Heart right ventricle (tissue), 16 donors: ENCODE results near the gene GAS6. TPM values are rescaled to one million over a fixed set of nuclear protein-coding genes. Genes with fewer than 3 reads are reported as not detected.
"Not testable (repeated sequence)": the region's sequence is repeated elsewhere in the genome, so short reads cannot be mapped to it uniquely, and the experiment has no call there.

Experiments
- ATAC-seq, 8 donors: fragments of 200-7000 bp; cut with Tn5 transposase; one replicate each; pipeline ENCODE4 v1.9.1; 2020; ENCODE audit warnings: mild to moderate bottlenecking in 8 of 8, moderate library complexity in 8 of 8, moderate number of reproducible peaks in 1 of 8
- DNase-seq, 2 donors: peaks; one replicate each; pipeline ENCODE4 v3.0.0-alpha.2; 2020
- H3K27ac ChIP-seq, 10 donors: fragments of 200-600 bp; sonication (generic) in 2 of 10; one replicate each; pipeline versions ENCODE4 v1.5.0 to v1.8.0; 2020 to 2022; ENCODE audit warnings: mild to moderate bottlenecking in 3 of 10
- H3K27me3 ChIP-seq, 7 donors: fragments of 200-600 bp; one replicate each; pipeline ENCODE4 v1.8.0; 2021 to 2022; ENCODE audit warnings: mild to moderate bottlenecking in 2 of 7
- H3K36me3 ChIP-seq, 9 donors: fragments of 200-600 bp; sonication (generic) in 1 of 9; one replicate each; pipeline versions ENCODE4 v1.5.0 to v1.8.0; 2020 to 2022; ENCODE audit warnings: mild to moderate bottlenecking in 2 of 9
- H3K4me1 ChIP-seq, 9 donors: fragments of 200-600 bp; sonication (generic) in 1 of 9; one replicate each; pipeline versions ENCODE4 v1.5.0 to v1.8.0; 2020 to 2022; ENCODE audit warnings: mild to moderate bottlenecking in 4 of 9
- H3K4me3 ChIP-seq, 10 donors: fragments of 200-600 bp; sonication (generic) in 2 of 10; one replicate each; pipeline versions ENCODE4 v1.5.0 to v1.8.0; 2020 to 2022; ENCODE audit warnings: mild to moderate bottlenecking in 7 of 10, moderate library complexity in 2 of 10
- H3K9me3 ChIP-seq, 11 donors: fragments of 200-600 bp in 10 of 11; sonication (generic) in 2 of 11; one replicate each; pipeline versions ENCODE4 v1.5.0 to v1.8.0; 2013 to 2022; ENCODE audit warnings: mild to moderate bottlenecking in 2 of 11, control low read depth in 1 of 11, moderate library complexity in 1 of 11
- CTCF ChIP-seq, 9 donors: fragments of 200-600 bp; sonication (generic) in 2 of 9; IDR thresholded peaks; one replicate each; pipeline versions ENCODE4 v1.5.0 to v1.8.0; 2021 to 2022; ENCODE audit warnings: antibody characterized with exemption in 9 of 9, mild to moderate bottlenecking in 5 of 9, moderate library complexity in 1 of 9
- WGBS, 2 donors: extraction: QIAGEN DNeasy Blood & Tissue Kit; methylation state at CpG; one replicate each; pipeline ENCODE4 v1.1.7; 2013; ENCODE audit warnings: inconsistent platforms in 1 of 2; 5-methylcytosine and 5-hydroxymethylcytosine counted together
- intact Hi-C, 10 donors: fragments of 100-400 bp; cut with DNase I; formaldehyde crosslinking; loops; one replicate each; pipeline versions ENCODE4 v1.11.1 to v1.14.2; 2022
- polyA plus RNA-seq, 2 donors: library from polyadenylated mRNA; stranded (reverse); fragments of 200-250 nt; gene quantifications; one replicate each; pipeline ENCODE4 v1.2.3, GENCODE V29; 2013
- total RNA-seq, 10 donors: library from RNA; stranded (reverse); fragmentation: NEBNext Ultra II Directional in 3 of 10; extraction: Animal tissue kit (Norgen Biotek cat#: 25700) in 3 of 10; gene quantifications; one replicate each; pipeline versions ENCODE4 v1.2.1 to v1.2.4, GENCODE V29; 2021 to 2023
- donor health status: Arrhythmogenic right ventricular cardiomyopathy.
- donor health status: ischemic (EF 13 %, LVEDD 7.1; RV severe dilation, severe dysfunction).
- donor health status: healthy with polysubstance abuse.
- donor health status: DM: no; HTN: yes; CAD: no.
- donor health status: DM: no; HTN: no; CAD: no.
- donor health status: ischemic (EF 25% LVEDD 6.9; RV normal size, moderate dysfunction).
- donor health status: ischemic (EF 25% LVEDD 5.7; RV mildly dilated, moderate dysfunction).
- donor health status: healthy.
- donor health status: DM: yes; HTN: yes; CAD: no.
- donor health status: Ischemic cardiomyopathy.
- donor health status: ischemic (EF 35%, LVEDD 5.7; RV mildly dilated, moderate dysfunction).
- donor health status: nonischemic (EF 11% LVEDD 7.7; RV severe dilation, severe dysfunction).
- donor health status: DM: yes; HTN: yes; CAD: no.
- donor health status: PGD.
- donor health status: ischemic (EF 29% LVEDD 5.4; RV normal size, mild dysfunction).
- donor health status: nonischemic (EF 23%, LVEDD 6.1; RV moderate dilation, normal function).

Gene GAS6
- total and polyA plus RNA-seq, 12 donors, result 113 to 280 (median 174) TPM

DNA sequence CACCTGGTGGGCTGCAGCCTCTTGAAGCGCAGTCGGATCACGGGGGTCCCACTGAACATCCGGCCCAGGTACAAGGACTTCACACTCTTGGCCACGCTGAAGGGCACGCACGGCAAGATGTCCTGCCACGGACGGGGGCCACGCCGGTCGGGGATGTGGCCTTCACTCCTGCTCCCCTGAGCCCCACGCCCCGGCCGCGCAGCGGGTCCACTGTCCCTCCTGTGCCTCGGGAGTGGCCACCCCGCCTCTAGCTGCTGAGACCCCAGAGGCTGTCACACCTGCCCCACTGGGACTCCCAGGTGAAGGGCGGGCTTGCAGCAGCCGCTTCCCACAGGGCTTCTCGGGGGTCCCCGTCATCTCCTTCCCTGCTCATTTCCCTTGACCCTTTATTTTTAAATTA lies 31.2 kb downstream of the GAS6 start:
- Histone ChIP-seq H3K27me3 (no peaks in the 10 kb centered on the region), H3K4me1 (peaks cover 9 to 10% (median 10%) of the 10 kb centered on the region in 9 donors), H3K9me3 (no peaks in the 10 kb centered on the region), H3K27ac (no peak overlapping the region), H3K36me3 (peaks cover 0 to 64% (median 34%) of the 10 kb centered on the region in 9 donors), H3K4me3 (no peak overlapping the region)
- no peak for TF ChIP-seq CTCF (IDR thresholded peaks at IDR 0.05)
- intact Hi-C loops, result no loop called here
- DNase-seq (peak in 1 of 2 donors; percentile 16), ATAC-seq (no peak)
- WGBS, 2 donors, result 96% methylated on average over 23 of the region's 23 CpGs

DNA sequence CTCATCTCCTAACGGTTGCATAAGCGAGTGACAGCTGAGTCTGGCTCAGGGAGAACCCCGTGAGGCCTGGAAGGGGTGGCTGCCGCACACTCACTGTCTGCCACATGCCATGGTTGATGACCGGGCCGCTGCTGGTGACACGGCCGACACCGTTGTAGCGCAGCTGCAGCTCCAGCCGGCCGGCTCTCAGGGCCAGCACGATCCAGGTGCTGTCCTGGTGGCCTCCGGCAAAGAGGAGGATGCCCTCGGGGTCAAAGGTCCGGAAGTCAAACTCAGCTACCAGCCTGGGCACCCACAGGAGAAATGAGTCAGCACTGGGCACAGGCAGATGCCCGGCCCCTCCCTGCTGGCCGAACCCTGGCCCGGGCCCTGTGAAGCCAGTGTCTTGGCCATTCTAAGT lies 31.7 kb downstream of the GAS6 start:
- DNase-seq, result no peak

GRCh38 chr13:113831061-113831460 lies 32.8 kb downstream of the GAS6 start:
- DNase-seq (no peak), ATAC-seq (peak in 2 of 8 donors; percentile 10 to 18)
- Histone ChIP-seq H3K27ac (no peak overlapping the region), H3K4me3 (no peak overlapping the region), H3K9me3 (no peaks in the 10 kb centered on the region), H3K27me3 (no peaks in the 10 kb centered on the region), H3K36me3 (peaks cover 0 to 78% (median 48%) of the 10 kb centered on the region in 9 donors), H3K4me1 (no peaks in the 10 kb centered on the region)
- intact Hi-C loops, result no loop called here
- WGBS, 2 donors, result 93 to 95% methylated on average over 23 of the region's 23 CpGs
- no peak for TF ChIP-seq CTCF (IDR thresholded peaks at IDR 0.05)

More for the DNA sequence above, 31.7 kb downstream of the GAS6 start:
- H3K9me3 ChIP-seq, result no peaks in the 10 kb centered on the region
- H3K36me3 ChIP-seq, result peaks cover 0 to 68% (median 39%) of the 10 kb centered on the region in 9 donors
- no peak overlapping the region for H3K27ac ChIP-seq
- intact Hi-C loops, result no loop called here
- no peak for TF ChIP-seq CTCF (IDR thresholded peaks at IDR 0.05)
- H3K4me1 ChIP-seq, result peaks cover 5 to 6% (median 5%) of the 10 kb centered on the region in 9 donors
- ATAC-seq, result no peak
- 90 to 92% methylated on average over 19 of the region's 19 CpGs for WGBS, 2 donors
- no peak overlapping the region for H3K4me3 ChIP-seq
- H3K27me3 ChIP-seq, result no peaks in the 10 kb centered on the region

DNA sequence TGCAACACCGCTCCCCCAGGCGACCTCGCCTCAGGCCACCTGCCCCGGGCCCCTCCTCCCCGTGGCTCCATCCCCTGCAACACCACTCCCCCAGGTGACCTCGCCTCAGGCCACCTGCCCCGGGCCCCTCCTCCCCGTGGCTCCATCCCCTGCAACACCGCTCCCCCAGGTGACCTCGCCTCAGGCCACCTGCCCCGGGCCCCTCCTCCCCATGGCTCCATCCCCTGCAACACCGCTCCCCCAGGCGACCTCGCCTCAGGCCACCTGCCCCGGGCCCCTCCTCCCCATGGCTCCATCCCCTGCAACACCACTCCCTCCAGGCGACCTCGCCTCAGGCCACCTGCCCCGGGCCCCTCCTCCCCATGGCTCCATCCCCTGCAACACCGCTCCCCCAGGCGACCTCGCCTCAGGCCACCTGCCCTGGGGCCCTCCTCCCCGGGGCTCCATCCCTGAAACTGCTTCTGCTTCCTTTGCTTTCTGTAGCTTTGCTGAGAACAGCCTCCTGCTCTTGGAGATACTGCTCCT lies 33.4 kb downstream of the GAS6 start:
- H3K27ac ChIP-seq, DNase-seq: not testable (repeated sequence)

GRCh38 chr13:113828282-113828825 lies 35.5 kb downstream of the GAS6 start:
- no peak for TF ChIP-seq CTCF (IDR thresholded peaks at IDR 0.05)
- DNase-seq (no peak), ATAC-seq (no peak)
- intact Hi-C loops, result no loop called here
- H3K4me1 ChIP-seq, result no peaks in the 10 kb centered on the region
- H3K27ac ChIP-seq, result no peak overlapping the region
- 94 to 95% methylated on average over 20 of the region's 20 CpGs for WGBS, 2 donors
- no peaks in the 10 kb centered on the region for H3K9me3 ChIP-seq
- H3K27me3 ChIP-seq, result no peaks in the 10 kb centered on the region
- no peak overlapping the region for H3K4me3 ChIP-seq
- peaks cover 0 to 79% (median 49%) of the 10 kb centered on the region in 9 donors for H3K36me3 ChIP-seq

More for the DNA sequence above, 33.4 kb downstream of the GAS6 start:
- intact Hi-C loops, H3K27me3 ChIP-seq, H3K4me3 ChIP-seq, H3K9me3 ChIP-seq, H3K4me1 ChIP-seq, ATAC-seq: not testable (repeated sequence)
- WGBS, 2 donors, result 94 to 95% methylated on average over 7 to 19 of the region's 22 CpGs
- H3K36me3 ChIP-seq, result peaks cover 0 to 80% (median 52%) of the 10 kb centered on the region in 9 donors
